Measurements from ENCODE around the gene APRT.

DNA sequence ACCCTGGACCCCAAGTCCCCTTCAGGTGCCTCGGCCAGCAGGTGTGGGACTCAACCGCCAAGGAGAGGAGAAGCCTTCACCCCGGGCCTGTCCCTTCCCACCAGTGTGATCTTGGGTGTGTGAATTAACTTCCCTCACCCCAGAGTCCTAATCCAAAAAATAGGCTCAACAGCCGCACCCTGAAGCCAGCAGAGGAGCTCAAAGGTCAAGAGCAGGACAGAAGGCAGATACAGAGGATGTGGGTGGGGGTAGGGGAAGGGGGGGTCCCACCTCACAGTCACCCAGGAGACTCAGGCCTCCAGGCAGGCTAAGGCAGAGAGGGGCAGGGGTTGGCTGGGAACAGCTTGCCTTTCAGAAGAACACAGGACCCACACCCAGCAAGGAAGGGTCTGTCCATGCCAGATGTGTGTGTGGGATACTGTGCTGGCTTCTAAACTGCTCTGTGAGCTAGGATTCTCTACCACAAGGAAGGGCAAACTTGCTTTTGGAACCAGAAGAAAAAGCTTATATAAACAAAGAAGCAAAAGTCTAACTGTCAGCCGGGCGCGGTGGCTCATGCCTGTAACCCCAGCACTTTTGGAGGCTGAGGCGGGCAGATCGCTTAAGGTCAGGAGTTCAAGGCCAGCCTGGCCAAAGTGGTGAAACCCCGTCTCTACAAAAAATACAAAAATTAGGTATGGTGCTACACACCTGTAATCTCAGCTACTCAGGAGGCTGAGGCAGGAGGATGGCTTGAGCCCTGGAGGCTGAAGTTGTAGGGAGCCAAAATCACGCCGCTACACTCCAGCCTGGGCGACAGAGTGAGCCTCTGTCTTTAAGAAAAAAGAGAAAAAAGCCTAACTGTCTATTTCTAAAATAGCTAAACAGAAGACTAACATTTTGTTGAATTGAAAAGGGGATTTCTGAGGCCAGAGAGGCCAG lies 31.3 kb downstream of the APRT start:
- 0 out of 4 replicates have a peak, but pooled peaks of 1 of the 2 experiments have one; percentile 3 for TF ChIP-seq SIN3A (IDR thresholded peaks at IDR 0.05; ENCODE audit: borderline replicate concordance in 2 of 2, control insufficient read depth in 1 of 2, low read depth in 2 of 2, low read length in 2 of 2)
- TF ChIP-seq, protein P1, sequence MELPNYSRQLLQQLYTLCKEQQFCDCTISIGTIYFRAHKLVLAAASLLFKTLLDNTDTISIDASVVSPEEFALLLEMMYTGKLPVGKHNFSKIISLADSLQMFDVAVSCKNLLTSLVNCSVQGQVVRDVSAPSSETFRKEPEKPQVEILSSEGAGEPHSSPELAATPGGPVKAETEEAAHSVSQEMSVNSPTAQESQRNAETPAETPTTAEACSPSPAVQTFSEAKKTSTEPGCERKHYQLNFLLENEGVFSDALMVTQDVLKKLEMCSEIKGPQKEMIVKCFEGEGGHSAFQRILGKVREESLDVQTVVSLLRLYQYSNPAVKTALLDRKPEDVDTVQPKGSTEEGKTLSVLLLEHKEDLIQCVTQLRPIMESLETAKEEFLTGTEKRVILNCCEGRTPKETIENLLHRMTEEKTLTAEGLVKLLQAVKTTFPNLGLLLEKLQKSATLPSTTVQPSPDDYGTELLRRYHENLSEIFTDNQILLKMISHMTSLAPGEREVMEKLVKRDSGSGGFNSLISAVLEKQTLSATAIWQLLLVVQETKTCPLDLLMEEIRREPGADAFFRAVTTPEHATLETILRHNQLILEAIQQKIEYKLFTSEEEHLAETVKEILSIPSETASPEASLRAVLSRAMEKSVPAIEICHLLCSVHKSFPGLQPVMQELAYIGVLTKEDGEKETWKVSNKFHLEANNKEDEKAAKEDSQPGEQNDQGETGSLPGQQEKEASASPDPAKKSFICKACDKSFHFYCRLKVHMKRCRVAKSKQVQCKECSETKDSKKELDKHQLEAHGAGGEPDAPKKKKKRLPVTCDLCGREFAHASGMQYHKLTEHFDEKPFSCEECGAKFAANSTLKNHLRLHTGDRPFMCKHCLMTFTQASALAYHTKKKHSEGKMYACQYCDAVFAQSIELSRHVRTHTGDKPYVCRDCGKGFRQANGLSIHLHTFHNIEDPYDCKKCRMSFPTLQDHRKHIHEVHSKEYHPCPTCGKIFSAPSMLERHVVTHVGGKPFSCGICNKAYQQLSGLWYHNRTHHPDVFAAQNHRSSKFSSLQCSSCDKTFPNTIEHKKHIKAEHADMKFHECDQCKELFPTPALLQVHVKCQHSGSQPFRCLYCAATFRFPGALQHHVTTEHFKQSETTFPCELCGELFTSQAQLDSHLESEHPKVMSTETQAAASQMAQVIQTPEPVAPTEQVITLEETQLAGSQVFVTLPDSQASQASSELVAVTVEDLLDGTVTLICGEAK (IDR thresholded peaks at IDR 0.05) = 0 out of 2 replicates have a peak, but pooled peaks have one; percentile 36
- TF ChIP-seq, protein P1 (CRISPR knock-in tag; IDR thresholded peaks at IDR 0.05) = no peak
- TF ChIP-seq, protein P2, sequence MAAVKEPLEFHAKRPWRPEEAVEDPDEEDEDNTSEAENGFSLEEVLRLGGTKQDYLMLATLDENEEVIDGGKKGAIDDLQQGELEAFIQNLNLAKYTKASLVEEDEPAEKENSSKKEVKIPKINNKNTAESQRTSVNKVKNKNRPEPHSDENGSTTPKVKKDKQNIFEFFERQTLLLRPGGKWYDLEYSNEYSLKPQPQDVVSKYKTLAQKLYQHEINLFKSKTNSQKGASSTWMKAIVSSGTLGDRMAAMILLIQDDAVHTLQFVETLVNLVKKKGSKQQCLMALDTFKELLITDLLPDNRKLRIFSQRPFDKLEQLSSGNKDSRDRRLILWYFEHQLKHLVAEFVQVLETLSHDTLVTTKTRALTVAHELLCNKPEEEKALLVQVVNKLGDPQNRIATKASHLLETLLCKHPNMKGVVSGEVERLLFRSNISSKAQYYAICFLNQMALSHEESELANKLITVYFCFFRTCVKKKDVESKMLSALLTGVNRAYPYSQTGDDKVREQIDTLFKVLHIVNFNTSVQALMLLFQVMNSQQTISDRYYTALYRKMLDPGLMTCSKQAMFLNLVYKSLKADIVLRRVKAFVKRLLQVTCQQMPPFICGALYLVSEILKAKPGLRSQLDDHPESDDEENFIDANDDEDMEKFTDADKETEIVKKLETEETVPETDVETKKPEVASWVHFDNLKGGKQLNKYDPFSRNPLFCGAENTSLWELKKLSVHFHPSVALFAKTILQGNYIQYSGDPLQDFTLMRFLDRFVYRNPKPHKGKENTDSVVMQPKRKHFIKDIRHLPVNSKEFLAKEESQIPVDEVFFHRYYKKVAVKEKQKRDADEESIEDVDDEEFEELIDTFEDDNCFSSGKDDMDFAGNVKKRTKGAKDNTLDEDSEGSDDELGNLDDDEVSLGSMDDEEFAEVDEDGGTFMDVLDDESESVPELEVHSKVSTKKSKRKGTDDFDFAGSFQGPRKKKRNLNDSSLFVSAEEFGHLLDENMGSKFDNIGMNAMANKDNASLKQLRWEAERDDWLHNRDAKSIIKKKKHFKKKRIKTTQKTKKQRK (IDR thresholded peaks at IDR 0.05; ENCODE audit: borderline replicate concordance, low read depth, low read length) = no peak
- no peak for TF ChIP-seq ATF1 (CRISPR knock-in tag; IDR thresholded peaks at IDR 0.05)
- TF ChIP-seq ATF1 (tag; IDR thresholded peaks at IDR 0.05) = no peak
- peak; percentile 30; the same call in 1 of the 2 replicates for TF ChIP-seq POLR2AphosphoS5 (IDR thresholded peaks at IDR 0.05; ENCODE audit: control insufficient read depth, insufficient read depth, low read depth, low read length)
- TF ChIP-seq CHD1 (IDR thresholded peaks at IDR 0.05; ENCODE audit: low read length) = no peak
- TF ChIP-seq, protein P3, sequence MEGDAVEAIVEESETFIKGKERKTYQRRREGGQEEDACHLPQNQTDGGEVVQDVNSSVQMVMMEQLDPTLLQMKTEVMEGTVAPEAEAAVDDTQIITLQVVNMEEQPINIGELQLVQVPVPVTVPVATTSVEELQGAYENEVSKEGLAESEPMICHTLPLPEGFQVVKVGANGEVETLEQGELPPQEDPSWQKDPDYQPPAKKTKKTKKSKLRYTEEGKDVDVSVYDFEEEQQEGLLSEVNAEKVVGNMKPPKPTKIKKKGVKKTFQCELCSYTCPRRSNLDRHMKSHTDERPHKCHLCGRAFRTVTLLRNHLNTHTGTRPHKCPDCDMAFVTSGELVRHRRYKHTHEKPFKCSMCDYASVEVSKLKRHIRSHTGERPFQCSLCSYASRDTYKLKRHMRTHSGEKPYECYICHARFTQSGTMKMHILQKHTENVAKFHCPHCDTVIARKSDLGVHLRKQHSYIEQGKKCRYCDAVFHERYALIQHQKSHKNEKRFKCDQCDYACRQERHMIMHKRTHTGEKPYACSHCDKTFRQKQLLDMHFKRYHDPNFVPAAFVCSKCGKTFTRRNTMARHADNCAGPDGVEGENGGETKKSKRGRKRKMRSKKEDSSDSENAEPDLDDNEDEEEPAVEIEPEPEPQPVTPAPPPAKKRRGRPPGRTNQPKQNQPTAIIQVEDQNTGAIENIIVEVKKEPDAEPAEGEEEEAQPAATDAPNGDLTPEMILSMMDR (IDR thresholded peaks at IDR 0.05 in 2 of 3, conservative IDR thresholded peaks at IDR 0.05 in 1 of 3; ENCODE audit: insufficient read depth in 2 of 3, low read depth in 1 of 3, low read length in 3 of 3) = no peak
- no peak for TF ChIP-seq FOXK2 (conservative IDR thresholded peaks at IDR 0.05 in 1 of 2, IDR thresholded peaks at IDR 0.05 in 1 of 2; ENCODE audit: low read depth in 2 of 2)
- peak in 1 of 2 experiments; percentile 18; a peak in 1 of 4 replicates for TF ChIP-seq MAZ (CRISPR knock-in tag; conservative IDR thresholded peaks at IDR 0.05 in 1 of 2, IDR thresholded peaks at IDR 0.05 in 1 of 2)
- TF ChIP-seq POLR2A (conservative IDR thresholded peaks at IDR 0.05) = no peak
- no peak for TF ChIP-seq ETV6 (IDR thresholded peaks at IDR 0.05; ENCODE audit: borderline replicate concordance in 1 of 2, low read depth in 2 of 2, low read length in 1 of 2)
- TF ChIP-seq ETV6 (CRISPR knock-in tag; IDR thresholded peaks at IDR 0.05; ENCODE audit: borderline replicate concordance) = no peak
- no peak for TF ChIP-seq ZFX (CRISPR knock-in tag; IDR thresholded peaks at IDR 0.05)
- TF ChIP-seq PHF8 (IDR thresholded peaks at IDR 0.05; ENCODE audit: borderline replicate concordance, low read length) = no peak
